Endodermal cell (in vitro differentiated cells): ENCODE data around the gene CDH4. TPM values are rescaled to one million over a fixed set of nuclear protein-coding genes. Genes with fewer than 3 reads are reported as not detected.

ENCODE experiments used
- DNase-seq: peaks from one replicate; pipeline ENCODE4 v3.0.0-alpha.2; 2017
- H3K27ac ChIP-seq: 2 replicates; pipeline ENCODE4 v1.5.1; 2013; ENCODE audit warnings: mild to moderate bottlenecking, low read depth, low read length, moderate library complexity
- H3K27me3 ChIP-seq: 2 replicates; pipeline ENCODE4 v1.6.1; 2013; ENCODE audit warnings: mild to moderate bottlenecking, low read length, moderate library complexity; ENCODE audit not compliant: insufficient read depth, control insufficient read depth, poor library complexity, severe bottlenecking
- H3K36me3 ChIP-seq: 2 replicates; pipeline ENCODE4 v1.7.0; 2013; ENCODE audit warnings: mild to moderate bottlenecking, low read length, moderate library complexity; ENCODE audit not compliant: control insufficient read depth, insufficient read depth
- H3K4me1 ChIP-seq: one replicate; pipeline ENCODE4 v1.7.0; 2013; ENCODE audit warnings: low read length; ENCODE audit not compliant: control insufficient read depth, insufficient read depth
- H3K4me3 ChIP-seq: 2 replicates; pipeline ENCODE4 v1.5.1; 2013; ENCODE audit warnings: mild to moderate bottlenecking, low read length, moderate library complexity
- H3K9ac ChIP-seq: 2 replicates; pipeline ENCODE4 v1.6.1; 2013; ENCODE audit warnings: mild to moderate bottlenecking, low read length, moderate library complexity; ENCODE audit not compliant: poor library complexity, severe bottlenecking; ENCODE audit errors: extremely low read depth
- H3K9me3 ChIP-seq: 2 replicates; pipeline ENCODE4 v1.6.1; 2013; ENCODE audit warnings: mild to moderate bottlenecking, low read length, moderate library complexity; ENCODE audit not compliant: control insufficient read depth
- H3K27ac Mint-ChIP-seq: 2 replicates; pipeline ENCODE4 v1.8.0; 2020; ENCODE audit warnings: mixed read lengths
- H3K27me3 Mint-ChIP-seq: 2 replicates; pipeline ENCODE4 v1.8.0; 2021; ENCODE audit warnings: mild to moderate bottlenecking, mixed read lengths; ENCODE audit not compliant: insufficient read depth
- H3K36me3 Mint-ChIP-seq: 2 replicates; pipeline ENCODE4 v1.8.0; 2020; ENCODE audit warnings: low read depth, mixed read lengths
- H3K4me1 Mint-ChIP-seq: 2 replicates; pipeline ENCODE4 v1.8.0; 2020; ENCODE audit warnings: mixed read lengths
- H3K4me3 Mint-ChIP-seq: 2 replicates; pipeline ENCODE4 v1.8.0; 2020; ENCODE audit warnings: mild to moderate bottlenecking, moderate library complexity, mixed read lengths
- H3K9me3 Mint-ChIP-seq: 2 replicates; pipeline ENCODE4 v1.8.0; 2020; ENCODE audit warnings: mild to moderate bottlenecking, mixed read lengths
- WGBS, 2 experiments: methylation state at CpG; one replicate each; pipeline versions ENCODE4 v1.1.5 to v1.1.7; 2013; ENCODE audit warnings: missing lambda C conversion rate in 2 of 2, mixed read lengths in 1 of 2; ENCODE audit not compliant: insufficient coverage in 1 of 2, insufficient read length in 1 of 2; 5-methylcytosine and 5-hydroxymethylcytosine counted together
- total RNA-seq, 2 donors: library from RNA; stranded (reverse); fragmentation: NEBNext Ultra II Directional in 1 of 2; extraction: Animal tissue kit (Norgen Biotek cat#: 25700) in 1 of 2; gene quantifications; 2 replicates in 1 of 2; 3 replicates in 1 of 2; pipeline ENCODE4 v1.2.1, GENCODE V29; 2021
- TF ChIP-seq, protein P1 (sequence below): fragments of 200-600 bp; sonication (generic); conservative IDR thresholded peaks from 2 replicates; pipeline ENCODE4 v1.5.0; 2021; ENCODE audit warnings: antibody characterized with exemption, mild to moderate bottlenecking

The CDH4 gene
- total RNA-seq, 2 donors from 2014 or later = 1.8 to 5.8 TPM

DNA sequence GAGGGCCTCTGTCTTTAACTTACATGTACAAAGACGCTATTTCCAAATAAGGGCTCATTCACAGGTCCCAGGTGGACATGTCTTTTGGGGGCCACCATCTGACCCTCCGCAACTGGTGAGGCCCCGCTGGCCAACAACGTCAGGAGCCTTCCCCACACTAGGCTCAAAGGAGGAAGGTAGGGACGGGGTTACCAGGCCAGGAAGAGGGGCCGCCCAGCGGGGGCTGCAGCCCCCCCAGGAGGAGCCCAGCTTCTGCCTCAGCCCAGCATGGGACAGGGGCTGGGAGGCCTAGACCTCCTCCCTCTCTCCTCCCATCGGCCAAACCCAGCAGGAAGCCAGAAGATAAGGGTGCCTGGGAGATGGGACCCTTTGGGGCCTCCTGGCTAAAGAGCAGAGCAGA, 670.9 kb downstream of the CDH4 start:
- no peak overlapping the region for H3K27ac Mint-ChIP-seq
- peaks cover 9% of the 10 kb centered on the region for H3K9me3 ChIP-seq
- TF ChIP-seq, protein P1, sequence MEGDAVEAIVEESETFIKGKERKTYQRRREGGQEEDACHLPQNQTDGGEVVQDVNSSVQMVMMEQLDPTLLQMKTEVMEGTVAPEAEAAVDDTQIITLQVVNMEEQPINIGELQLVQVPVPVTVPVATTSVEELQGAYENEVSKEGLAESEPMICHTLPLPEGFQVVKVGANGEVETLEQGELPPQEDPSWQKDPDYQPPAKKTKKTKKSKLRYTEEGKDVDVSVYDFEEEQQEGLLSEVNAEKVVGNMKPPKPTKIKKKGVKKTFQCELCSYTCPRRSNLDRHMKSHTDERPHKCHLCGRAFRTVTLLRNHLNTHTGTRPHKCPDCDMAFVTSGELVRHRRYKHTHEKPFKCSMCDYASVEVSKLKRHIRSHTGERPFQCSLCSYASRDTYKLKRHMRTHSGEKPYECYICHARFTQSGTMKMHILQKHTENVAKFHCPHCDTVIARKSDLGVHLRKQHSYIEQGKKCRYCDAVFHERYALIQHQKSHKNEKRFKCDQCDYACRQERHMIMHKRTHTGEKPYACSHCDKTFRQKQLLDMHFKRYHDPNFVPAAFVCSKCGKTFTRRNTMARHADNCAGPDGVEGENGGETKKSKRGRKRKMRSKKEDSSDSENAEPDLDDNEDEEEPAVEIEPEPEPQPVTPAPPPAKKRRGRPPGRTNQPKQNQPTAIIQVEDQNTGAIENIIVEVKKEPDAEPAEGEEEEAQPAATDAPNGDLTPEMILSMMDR = no peak

DNA sequence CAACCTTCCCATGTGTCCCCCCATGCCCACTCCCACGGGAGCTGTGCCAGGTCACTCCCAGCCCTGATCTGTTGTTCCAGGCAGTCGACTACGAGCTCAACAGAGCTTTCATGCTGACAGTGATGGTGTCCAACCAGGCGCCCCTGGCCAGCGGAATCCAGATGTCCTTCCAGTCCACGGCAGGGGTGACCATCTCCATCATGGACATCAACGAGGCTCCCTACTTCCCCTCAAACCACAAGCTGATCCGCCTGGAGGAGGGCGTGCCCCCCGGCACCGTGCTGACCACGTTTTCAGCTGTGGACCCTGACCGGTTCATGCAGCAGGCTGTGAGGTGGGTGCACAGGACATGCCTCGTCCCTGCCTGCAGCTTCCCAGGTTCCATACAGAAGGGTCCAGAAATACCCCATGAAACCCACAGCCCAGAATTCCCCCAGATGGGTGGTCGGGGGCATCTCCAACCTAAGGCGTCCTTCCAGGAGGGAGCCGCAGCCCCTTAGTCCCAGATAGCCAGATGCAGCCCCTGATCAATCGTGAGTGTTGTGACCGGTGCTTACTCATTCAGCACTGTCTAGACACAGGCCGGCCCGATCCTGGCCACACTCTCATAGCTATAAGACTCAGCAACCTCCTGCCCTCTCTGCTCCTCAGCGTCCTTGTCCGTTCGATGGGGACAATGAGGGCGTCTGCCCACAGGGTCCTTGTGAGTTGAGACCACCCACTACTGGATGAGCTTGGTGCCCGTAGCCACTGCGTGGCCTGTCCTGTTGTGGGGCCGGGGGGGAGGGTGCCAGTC, 671.5 kb downstream of the CDH4 start:
- Mint-ChIP-seq H3K9me3 (no peaks in the 10 kb centered on the region), H3K27me3 (no peaks in the 10 kb centered on the region), H3K4me1 (no peaks in the 10 kb centered on the region), H3K4me3 (no peak overlapping the region), H3K27ac (no peak overlapping the region), H3K36me3 (no peaks in the 10 kb centered on the region)
- Histone ChIP-seq H3K4me1 (no peaks in the 10 kb centered on the region), H3K27me3 (no peaks in the 10 kb centered on the region), H3K9ac (no peak overlapping the region), H3K4me3 (no peak overlapping the region), H3K9me3 (peaks cover 9% of the 10 kb centered on the region), H3K27ac (no peak overlapping the region), H3K36me3 (no peaks in the 10 kb centered on the region)
- 93 to 97% methylated on average over 21 to 28 of the region's 28 CpGs for WGBS, 2 experiments
- DNase-seq = no peak
- TF ChIP-seq, protein P1 = no peak

More for the DNA sequence above, 670.9 kb downstream of the CDH4 start:
- no peak overlapping the region for H3K4me3 ChIP-seq
- Mint-ChIP-seq H3K4me3 (no peak overlapping the region), H3K9me3 (no peaks in the 10 kb centered on the region), H3K4me1 (no peaks in the 10 kb centered on the region), H3K36me3 (no peaks in the 10 kb centered on the region), H3K27me3 (no peaks in the 10 kb centered on the region)
- H3K27ac ChIP-seq = no peak overlapping the region
- 94 to 100% methylated on average over 3 to 8 of the region's 8 CpGs for WGBS, 2 experiments
- H3K27me3 ChIP-seq = no peaks in the 10 kb centered on the region
- no peak overlapping the region for H3K9ac ChIP-seq
- H3K4me1 ChIP-seq = no peaks in the 10 kb centered on the region
- H3K36me3 ChIP-seq = no peaks in the 10 kb centered on the region
- DNase-seq = no peak

DNA sequence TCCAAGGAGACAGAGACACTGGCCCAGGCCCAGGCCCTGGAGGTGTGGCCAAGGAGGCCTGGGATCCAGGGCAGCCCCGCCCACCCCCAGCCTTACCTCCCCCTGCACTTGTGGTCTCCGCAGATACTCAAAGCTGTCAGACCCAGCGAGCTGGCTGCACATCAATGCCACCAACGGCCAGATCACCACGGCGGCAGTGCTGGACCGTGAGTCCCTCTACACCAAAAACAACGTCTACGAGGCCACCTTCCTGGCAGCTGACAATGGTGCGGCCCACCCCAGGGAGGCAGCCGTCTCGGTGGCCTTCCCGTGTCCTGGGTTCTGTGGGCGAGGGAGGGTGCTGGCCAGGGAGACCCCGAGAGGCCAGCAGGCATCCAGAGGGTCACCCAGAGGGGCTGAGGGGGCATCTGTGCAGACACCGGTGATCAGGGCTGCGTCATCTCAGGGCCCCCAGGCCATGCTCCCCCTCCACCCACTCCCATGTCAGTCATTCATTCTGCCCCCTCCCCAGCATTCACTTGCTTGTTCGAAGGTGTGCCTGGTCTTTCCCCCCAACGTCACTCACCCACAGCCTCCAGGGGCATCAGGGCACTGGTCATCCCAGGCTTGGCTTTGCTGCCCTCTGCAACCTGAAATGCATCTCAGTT, 672.3 kb downstream of the CDH4 start:
- TF ChIP-seq, protein P1 = no peak
- Mint-ChIP-seq H3K27ac (no peak overlapping the region), H3K27me3 (no peaks in the 10 kb centered on the region), H3K9me3 (peaks cover 5% of the 10 kb centered on the region), H3K4me3 (no peak overlapping the region), H3K4me1 (no peaks in the 10 kb centered on the region), H3K36me3 (peaks cover 3% of the 10 kb centered on the region)
- Histone ChIP-seq H3K36me3 (no peaks in the 10 kb centered on the region), H3K27me3 (no peaks in the 10 kb centered on the region), H3K27ac (no peak overlapping the region), H3K9ac (no peak overlapping the region), H3K9me3 (peaks cover 9% of the 10 kb centered on the region), H3K4me3 (no peak overlapping the region), H3K4me1 (no peaks in the 10 kb centered on the region)
- WGBS, 2 experiments = 91 to 93% methylated on average over 13 to 19 of the region's 19 CpGs
- DNase-seq = no peak
